Stomach smooth muscle (tissue), 2 donors: Measurements from ENCODE around the gene GOLGA8Q.
"Not testable (repeated sequence)": the region's sequence is repeated elsewhere in the genome, so short reads cannot be mapped to it uniquely, and the experiment has no call there.

Experiments used
- H3K27ac ChIP-seq: one replicate; pipeline ENCODE4 v1.7.0; 2013; ENCODE audit warnings: mild to moderate bottlenecking, low read length, inconsistent platforms
- H3K27me3 ChIP-seq, 2 donors: one replicate each; pipeline ENCODE4 v1.7.0; 2013; ENCODE audit warnings: low read length in 2 of 2; ENCODE audit not compliant: insufficient read depth in 2 of 2, control insufficient read depth in 1 of 2
- H3K36me3 ChIP-seq, 2 donors: one replicate each; pipeline ENCODE4 v1.7.0; 2013; ENCODE audit warnings: low read length in 2 of 2; ENCODE audit not compliant: control insufficient read depth in 2 of 2, insufficient read depth in 2 of 2
- H3K4me1 ChIP-seq: one replicate; pipeline ENCODE4 v1.7.0; 2013; ENCODE audit warnings: low read length; ENCODE audit not compliant: control insufficient read depth, insufficient read depth
- H3K4me3 ChIP-seq, 2 donors: one replicate each; pipeline ENCODE4 v1.7.0; 2013; ENCODE audit warnings: low read length in 2 of 2
- H3K9ac ChIP-seq, 2 donors: one replicate each; pipeline ENCODE4 v1.7.0; 2013; ENCODE audit warnings: low read length in 2 of 2, mild to moderate bottlenecking in 1 of 2
- H3K9me3 ChIP-seq, 2 donors: one replicate each; pipeline ENCODE4 v1.7.0; 2013; ENCODE audit warnings: low read length in 2 of 2; ENCODE audit not compliant: control insufficient read depth in 2 of 2
- donor health status: healthy.
- donor health status: Pancreatic carcinoma.

Gene GOLGA8Q

DNA sequence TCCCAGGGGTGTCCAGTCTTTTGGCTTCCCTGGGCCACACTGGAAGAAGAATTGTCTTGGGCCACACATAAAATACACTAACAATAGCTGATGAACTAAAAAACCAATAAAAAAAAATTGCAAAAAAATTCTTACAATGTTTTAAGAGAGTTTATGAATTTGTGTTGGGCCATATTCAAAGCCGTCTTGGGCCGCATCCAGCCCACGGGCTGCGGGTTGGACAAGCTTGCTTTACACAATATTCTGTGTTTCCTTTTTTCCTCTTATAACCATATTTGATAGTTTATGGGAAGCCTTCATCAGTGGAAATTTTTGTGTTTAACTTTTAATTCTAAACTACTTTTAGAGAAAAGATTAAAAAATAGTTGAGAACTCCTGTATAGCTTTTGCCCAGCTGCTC is 28.9 kb downstream of the GOLGA8Q start:
- not testable (repeated sequence) for H3K9me3 ChIP-seq, H3K36me3 ChIP-seq, H3K4me1 ChIP-seq, H3K9ac ChIP-seq, H3K4me3 ChIP-seq, H3K27ac ChIP-seq, H3K27me3 ChIP-seq

DNA sequence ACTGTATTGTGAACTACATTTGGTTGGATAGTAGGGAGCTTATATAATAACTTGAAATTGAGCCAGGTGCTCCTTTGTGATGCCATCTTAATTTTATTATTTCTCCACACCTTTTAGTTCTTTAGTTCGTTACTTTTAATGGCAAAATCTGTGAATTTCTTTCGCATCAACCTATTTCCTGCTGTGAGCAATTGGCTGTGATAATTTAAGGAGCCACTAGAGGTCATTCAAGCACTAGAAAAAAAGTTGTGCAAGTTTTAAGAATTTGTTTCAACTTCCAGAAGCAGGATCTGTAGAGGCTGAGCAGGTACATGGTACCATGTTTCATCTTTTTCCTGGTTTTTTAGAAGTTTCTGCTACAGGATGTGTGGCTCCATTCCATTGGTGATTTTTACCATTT is 47.1 kb downstream of the GOLGA8Q start:
- not testable (repeated sequence) for H3K4me1 ChIP-seq, H3K27ac ChIP-seq, H3K9ac ChIP-seq, H3K36me3 ChIP-seq, H3K27me3 ChIP-seq, H3K4me3 ChIP-seq, H3K9me3 ChIP-seq

DNA sequence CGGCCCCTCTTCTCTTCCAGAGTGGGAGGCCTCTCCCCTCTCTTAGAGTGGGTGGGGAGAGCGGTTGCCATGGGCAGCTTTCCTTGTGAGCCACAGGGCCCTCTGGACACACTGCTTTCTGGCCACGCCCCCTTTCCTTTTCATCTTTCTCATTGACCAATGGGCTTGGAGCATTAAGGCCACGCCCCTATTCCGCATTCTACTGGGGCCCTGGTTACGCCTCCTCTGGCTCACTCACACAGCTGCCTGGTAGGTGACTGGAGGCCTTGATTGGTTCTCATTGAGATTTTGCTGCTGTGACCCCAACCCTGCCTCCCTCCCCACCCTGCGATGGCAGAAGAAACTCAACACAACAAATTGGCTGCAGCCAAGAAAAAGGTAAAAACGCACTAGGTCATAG is 51.9 kb downstream of the GOLGA8Q start, which contains the start of gene GOLGA8H:
Gene GOLGA8H, plus strand, starts transcription at position 233 of the 400 bp plus-strand sequence. Its CDS starts 98 bp downstream, at position 331.
- not testable (repeated sequence) for H3K27ac ChIP-seq, H3K36me3 ChIP-seq, H3K9ac ChIP-seq, H3K4me3 ChIP-seq, H3K27me3 ChIP-seq, H3K4me1 ChIP-seq, H3K9me3 ChIP-seq
